ENCODE measurements around the gene HID1. TPM values are rescaled to one million over a fixed set of nuclear protein-coding genes. Genes with fewer than 3 reads are reported as not detected.
"Not testable (repeated sequence)": the region's sequence is repeated elsewhere in the genome, so short reads cannot be mapped to it uniquely, and the experiment has no call there.

The HID1 gene
- total RNA-seq, 1 experiment from 2014 or later: 0.60 TPM

DNA sequence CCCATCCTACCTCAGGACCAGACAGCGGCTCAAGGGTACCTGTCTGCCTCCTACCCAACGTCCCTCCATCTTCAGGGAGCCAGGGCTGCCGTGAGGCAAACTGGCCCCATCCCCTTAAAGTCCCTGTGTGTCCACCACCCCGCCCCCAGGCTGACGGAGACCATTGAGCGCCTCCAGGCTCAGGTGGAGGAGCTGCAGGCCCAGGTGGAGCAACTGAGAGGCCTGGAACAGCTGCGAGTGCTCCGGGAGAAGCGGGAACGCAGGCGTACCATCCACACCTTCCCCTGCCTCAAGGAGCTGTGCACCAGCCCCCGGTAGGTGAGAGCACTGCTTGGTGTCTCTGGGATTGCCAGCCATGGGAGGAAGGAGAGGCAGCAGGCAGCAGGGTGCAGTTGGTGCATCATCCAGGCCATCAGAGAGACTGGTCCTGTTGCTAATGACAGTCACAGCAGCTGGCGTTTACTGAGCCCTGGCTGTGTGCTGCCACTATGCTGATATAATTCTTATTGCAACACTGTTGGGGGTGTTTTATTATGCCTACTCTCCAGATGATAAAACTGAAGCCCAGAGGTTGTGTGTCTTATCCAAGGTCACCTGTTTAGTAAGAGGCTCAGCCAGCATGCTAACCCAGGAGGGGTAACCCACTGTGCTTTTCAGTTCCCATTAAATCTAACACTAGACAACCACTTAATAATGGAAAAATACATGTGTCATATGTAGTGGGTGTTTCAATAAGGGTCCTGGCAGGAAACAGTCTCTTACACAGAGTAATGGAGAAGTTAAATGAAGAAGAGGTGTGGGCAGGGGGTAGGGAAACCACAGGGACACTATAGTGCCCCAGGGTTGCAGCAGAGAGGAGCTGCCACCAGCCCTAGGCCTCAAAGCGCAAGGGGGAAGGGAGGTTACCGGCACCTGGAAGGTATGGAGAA, 29.6 kb upstream of the HID1 start:
- no peak for DNase-seq (ENCODE audit: low read depth)

DNA sequence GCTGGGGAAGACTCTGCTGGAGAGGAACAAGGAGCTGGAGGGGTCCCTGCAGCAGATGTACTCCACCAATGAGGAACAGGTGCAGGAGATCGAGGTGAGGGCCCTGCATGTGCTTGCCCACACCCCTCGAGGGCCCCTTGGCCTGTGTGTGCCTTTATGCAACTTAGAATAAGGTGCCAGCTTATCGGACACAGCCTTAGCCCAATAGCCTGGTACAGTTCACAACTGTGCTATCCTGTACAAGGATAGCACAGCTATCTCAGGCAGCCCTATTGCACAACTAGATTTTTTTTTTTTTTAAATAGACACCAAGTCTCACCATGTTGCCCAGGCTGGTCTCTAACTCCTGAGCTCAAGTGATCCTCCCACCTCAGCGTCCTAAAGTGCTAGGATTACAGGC, 27.0 kb upstream of the HID1 start:
- no peak for DNase-seq (ENCODE audit: low read depth)

DNA sequence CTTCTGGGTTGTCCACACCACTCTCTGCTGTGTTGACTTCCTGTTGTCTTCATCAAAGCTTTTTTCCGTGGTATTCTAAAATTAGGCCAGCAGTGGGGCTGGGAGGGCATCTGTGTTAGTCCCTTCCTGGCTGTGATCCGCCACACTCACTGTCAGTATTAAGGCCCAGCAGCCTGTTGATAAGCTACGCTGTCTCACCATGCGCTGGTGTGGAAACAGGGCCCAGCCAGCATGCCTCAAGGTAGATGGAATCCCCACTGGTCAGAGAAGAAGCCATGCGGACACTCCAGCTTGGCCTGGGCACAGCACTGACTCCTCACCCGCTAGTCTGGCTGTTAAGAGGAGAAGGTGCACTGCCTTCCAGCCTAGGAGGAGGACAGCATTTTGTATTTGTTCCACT, 26.2 kb upstream of the HID1 start:
- DNase-seq (ENCODE audit: low read depth): no peak

DNA sequence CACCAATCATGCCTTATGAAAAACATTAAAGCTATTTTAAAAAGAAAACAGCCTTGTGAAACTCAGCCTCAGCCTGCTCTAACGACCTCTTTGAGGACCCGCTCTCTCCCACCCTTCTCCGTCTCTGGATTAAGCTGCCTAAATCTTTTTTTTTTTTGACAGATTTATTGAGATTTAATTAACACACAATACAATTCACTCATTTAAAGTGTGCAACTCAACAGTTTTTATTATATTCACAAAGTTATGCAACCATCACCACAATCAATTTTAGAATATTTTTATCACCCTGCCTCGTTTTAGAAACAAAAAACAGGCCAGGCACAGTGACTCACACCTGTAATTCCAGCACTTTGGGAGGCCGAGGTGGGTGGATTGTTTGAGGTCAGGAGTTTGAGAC, 23.3 kb upstream of the HID1 start:
- DNase-seq (ENCODE audit: low read depth): no peak

DNA sequence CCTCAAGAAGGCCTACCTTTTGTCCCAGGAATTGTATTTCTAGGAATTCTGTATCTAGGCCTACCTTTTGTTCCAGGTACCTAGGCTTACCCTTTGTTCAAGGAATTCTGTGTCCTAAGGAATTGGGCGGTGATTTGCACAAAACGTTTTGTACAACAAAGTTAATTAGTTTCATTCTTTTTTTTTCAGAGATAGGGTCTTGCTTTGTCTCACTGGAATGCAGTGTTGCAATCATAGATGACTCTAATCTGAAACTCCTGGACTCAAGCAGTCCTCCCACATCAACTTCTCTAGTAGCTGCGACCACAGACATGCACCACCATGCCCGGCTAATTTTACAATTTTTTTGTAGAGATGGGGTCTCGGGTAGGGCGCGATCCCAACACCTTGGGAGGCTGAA, 21.9 kb upstream of the HID1 start:
- DNase-seq (ENCODE audit: low read depth): no peak

DNA sequence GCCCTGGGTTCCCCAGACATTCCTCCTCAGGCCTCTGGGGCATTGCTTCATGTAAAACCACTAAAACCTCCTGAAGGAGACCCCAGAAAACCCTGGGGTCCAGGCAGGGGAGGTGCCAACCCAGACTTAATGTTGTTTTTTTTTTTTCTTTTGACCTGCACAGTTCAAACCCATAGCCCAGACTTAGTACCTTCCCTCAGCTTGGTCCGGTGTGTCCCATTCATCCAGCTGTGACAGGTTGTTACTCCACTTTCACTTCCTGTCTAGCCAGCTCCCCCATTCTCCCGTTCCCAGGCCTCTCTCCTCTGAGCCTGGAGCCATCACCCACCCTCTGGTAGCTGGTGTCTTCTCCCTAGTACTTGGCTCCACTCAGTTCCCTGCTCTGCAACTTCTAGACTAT, 19.7 kb upstream of the HID1 start:
- DNase-seq (ENCODE audit: low read depth): no peak

DNA sequence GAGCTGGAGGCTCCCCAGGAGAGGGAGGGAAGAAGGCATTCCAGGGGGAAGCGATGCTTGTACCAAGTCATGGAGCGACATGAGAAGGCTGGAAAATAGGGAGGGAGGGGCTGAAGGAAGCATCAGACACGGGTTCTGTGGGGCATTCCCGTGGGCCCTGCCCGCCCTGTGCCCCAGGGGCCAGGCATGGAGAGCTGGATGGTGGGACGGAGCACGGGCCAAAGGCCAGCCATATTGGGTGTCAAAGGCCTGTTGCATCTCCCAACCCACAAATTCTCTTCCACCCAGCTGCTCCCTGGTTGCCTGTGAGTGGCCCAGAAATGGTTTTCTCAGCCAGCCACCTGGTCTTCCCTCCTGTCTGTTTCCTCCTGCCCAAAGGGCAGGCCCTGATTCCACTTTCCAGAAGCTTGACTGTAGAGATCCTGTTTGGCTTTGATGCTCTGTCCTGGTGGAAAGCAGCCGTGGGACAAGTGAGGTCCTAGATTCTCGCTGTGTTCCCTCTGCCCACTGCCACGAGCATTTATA, 18.1 kb upstream of the HID1 start:
- DNase-seq (ENCODE audit: low read depth): no peak

DNA sequence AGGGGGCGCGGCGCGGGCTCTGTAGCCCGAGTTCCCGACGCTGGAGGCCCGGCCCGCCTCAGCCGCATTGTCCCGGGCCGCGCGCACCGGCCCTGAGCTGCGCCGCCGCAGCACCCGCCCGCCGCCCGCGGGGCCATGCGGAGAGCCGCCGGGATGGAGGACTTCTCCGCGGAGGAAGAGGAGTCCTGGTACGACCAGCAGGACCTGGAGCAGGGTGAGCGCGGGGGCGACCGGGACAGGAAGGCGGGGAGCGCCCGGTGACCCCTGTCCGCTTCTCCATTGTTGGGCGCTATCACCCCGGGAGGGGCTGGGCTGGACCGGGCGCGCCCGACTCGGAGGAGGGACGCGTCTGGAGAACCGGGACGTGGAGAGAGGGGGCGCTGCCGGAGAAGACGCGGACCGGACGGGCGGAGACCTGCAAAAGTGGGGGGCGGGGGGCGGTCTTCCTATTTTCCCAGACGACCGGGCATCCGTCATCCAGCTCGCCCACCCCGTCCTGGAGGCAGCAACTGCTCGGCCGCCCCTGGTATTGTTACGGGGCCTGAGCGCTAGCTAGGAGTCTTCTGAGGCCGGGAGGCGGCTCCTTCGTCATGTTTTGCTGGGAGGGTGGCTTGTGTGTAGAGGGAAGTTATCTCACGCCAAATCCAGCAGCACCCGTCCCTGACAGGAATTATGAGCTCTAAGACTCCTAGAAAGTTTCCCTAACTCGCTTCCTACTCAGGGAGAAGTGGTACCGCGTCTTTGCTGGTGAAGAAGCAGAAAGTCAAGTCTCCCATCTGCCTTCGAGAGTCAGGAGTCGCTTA, 15.6 kb upstream of the HID1 start:
- peak; percentile 66 for DNase-seq (ENCODE audit: low read depth)

DNA sequence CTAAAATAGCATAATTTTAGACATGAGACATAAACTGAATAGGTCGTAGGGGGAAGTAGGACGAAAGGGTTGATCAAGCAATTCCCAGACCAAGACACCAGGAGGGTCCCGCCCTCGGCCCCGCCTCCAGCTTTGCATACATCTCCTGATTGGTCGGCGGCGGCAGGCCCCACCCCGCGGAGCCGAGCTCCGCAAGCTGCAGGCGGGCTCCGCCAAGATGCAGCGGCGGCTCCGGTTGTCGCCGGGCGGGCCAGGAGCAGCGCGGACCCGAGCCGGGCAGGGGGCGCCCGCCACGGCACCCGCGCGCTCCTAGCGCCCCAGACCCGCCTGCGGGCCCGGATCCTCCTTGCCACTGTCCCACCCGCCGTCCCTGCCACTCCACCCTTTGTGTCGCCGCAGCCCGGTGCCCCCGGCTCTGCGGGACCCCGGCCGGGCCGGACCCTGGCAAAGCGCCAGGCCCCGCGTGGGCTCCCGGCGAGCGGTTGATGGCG, 14.9 kb upstream of the HID1 start, which contains the start of gene CDR2L:
Gene CDR2L, plus strand, starts transcription at position 215 of the 491 bp plus-strand sequence. CDS start 412 bp downstream, outside the sequence.
- peak; percentile 87 for DNase-seq (ENCODE audit: low read depth)

DNA sequence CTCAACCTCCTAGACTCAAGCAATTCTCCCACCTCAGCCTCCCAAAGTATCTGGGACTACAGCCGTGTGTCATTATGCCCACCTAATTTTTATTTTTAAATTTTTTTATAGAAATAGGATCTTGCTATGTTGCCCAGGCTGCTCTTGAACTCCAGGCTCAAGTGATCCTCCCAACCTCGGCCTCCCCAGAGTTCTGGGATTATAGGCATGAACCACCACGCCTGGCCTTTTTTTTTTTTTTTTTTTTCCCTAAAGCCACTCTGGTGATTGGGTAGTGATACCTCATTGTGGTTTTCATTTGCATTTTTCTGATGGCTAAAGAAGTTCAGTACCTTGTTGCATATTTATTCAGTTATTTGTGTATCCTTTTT, 13.6 kb upstream of the HID1 start:
- DNase-seq (ENCODE audit: low read depth): no peak

DNA sequence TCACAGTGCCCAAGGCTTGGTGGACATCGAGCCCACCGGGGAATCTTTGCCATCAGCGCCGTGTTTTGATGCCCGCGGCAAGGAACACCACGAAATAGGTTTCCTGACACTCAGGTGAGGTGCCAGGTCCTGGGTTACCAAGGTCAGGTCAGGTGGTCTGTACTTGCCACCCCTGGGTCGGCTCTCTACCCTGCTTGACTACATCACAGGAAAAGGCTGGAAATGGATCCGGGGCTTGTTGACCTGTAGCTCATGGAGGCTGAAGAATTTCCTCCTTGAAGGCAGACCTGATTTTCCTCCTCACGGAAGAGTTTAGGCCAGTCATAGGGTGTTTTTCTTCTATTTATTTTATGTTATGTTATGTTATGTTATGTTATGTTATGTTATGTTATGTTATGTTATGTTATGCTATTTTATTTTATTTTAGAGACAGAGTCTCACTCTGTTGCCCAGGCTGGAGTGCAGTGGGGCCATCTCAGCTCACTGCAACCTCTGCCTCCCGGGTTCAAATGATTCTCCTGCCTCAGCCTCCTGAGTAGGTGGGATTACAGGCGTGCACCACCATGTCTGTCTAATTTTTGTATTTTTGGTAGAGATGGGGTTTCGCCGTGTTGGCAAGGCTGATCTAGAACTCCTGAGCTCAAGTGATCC, 10.2 kb upstream of the HID1 start:
- not testable (repeated sequence) for DNase-seq (ENCODE audit: low read depth)

DNA sequence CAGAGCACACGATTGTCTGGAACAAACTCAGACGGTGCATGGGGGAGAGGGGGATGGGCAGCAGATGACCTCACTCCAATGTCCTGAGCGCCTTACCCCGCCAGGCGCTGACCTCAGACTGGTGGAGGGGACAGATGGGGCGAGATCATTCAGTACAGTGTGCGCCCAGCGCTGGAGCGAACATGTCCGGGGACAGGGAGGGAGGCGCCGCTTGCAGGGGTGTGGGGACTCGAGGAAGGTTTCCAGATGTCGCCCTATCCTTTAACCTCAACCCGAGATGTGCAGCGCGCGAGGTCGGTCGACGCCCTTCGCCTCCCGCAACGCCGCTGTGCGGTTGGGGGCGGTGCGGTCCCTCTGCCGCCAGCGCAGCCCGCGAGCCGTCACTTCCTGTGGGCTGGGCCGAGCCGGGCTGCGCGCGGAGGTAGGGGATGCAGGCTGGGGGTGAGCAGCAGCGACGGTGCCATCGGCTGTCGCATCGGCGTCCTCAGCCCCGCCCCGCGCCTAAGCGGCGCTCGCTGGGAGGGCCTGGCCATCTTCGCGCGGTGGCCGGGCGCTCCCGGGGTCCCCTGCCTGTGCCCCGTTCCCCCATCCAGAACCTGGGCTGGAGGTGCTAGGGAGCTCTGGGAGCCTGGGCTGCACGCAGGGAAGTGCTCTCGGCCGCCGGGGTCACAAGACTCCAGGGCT, 9.6 kb upstream of the HID1 start:
- peak; percentile 61 for DNase-seq (ENCODE audit: low read depth)

DNA sequence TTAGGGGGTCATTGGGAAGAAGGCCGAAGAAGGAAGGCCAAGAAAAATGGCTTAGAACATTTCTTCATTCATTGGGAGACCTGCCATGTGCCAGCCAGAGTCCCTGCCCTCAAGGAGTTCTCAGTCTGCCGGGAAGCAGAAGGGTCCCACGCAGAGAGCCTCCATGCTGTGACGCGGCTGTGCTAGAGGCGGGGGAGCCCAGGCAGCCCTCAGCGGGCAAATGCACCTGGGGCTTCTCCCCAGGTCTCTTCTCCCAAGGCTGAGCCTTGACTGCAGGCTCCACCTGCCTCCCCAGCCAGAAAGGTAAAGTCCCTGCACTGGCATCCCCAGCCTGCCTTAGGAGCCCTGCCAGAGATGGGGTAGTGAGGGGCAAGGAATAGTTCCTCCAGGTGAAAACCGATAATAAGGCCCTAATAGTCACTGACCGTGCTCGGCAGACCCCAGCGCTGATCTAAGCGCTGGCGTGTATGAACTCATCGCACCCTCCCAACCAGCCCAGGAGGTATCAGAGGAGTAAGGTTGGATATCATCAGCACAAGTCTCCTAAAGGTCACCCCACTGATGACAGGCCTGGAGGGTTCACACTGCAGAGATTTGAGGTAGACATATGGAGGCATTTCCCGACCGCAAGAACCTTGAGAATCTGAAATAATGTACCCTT, 8.9 kb upstream of the HID1 start:
- no peak for DNase-seq (ENCODE audit: low read depth)

DNA sequence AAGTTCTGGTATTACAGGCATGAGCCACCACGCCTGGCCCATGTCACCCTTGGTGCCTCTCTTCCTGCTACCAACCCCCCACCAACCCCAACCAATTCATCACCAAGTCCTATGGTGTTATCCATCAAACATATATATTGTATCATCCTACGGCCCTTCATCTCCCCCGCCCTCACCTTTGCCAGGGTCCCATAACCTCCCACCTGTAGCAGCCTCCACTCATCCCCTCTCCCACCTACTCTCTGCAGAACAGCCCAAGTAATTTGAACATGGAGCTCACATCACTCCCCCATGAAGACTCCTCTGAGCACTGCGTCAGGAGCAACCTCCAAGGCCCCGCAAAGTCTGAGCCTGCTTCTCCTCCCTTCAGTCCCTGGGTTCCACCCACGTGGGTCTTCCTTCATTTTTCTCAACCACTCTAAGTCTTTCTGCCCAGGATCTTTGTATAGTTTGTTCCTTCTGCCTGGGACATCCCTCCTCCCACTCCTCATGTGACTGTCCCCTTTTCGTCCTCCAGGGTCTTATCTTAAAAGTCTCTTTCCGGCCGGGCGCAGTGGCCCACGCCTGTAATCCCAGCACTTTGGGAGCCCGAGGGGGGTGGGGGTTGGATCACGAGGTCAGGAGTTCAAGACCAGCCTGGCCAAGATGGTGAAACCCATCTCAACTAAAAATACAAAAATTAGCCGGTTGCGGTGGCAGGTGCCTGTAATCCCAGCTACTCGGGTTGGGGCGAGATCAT, 7.0 kb upstream of the HID1 start:
- no peak for DNase-seq (ENCODE audit: low read depth)

DNA sequence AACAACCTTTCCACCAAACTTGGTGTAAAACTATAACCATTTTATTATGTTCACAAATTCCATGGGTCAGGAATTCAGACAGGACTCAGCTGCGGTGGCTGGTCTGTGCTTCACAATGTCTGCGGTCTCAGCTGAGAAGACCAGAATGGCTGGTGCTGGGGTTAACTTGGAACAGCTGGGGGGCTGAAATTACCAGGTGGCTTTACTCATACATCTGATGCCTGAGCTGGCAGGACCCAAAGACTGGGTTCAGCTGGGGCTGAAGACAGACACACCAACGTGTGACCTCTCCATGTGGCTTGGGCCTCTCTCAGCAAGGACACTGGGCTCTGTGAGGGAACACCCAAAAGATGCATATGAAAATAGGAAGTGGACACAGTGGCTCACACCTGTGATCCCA, 5.7 kb upstream of the HID1 start:
- DNase-seq (ENCODE audit: low read depth): no peak

DNA sequence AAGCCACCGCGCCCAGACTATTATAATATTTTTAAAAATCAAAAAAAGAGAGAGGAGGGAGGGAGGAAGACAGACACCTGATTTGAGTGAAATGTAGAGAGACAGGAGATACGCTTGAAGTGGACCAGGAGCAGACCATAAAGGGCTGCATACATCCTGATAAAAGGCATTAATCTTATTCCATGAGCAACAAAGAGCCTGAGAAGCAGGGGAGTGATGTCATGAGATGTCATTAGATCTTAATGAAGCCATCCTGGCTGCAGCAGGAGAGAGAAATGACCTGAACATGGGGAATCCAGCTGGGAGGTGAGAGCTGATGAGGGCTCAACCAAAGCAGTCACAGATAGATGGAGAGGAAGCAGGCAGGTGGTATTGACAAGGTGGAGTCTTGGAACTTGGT, 5.2 kb upstream of the HID1 start:
- DNase-seq (ENCODE audit: low read depth): no peak

DNA sequence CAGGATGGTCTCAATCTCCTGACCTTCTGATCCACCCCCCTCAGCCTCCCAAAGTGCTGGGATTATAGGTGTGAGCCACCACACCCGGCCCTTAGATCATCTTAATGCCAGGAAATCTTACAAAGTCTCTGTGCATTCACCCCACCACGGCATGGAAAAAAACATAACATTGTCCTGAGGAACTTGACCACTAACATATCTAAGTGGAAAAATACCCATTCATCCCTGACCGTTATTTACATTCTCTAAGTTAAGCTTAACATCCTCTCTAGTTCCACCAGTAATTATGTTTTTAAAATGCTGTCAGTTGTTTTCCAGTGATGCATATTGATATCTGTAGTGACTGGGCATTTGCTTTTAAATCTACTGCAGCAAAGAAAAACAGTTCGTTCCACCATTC, 3.4 kb upstream of the HID1 start:
- no peak for DNase-seq (ENCODE audit: low read depth)

DNA sequence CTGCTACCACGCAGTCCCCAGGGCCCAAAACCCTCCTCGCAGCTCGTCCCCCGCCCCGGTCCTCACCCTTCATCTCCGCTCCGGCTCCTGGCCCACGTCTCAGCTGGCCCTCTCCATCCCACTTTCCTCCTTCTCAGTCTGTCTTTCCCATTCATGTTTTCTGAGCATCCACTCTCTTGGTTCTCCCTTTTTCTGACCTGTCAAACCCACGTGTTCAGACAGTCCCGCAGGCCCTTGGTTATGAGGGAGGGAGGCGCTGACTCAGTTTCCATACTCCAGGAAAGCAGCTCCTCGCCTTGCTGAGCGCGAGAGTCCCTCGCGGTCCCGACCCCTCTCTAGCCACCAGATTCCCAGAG, 392 bp upstream of the HID1 start:
- no peak for DNase-seq (ENCODE audit: low read depth)

DNA sequence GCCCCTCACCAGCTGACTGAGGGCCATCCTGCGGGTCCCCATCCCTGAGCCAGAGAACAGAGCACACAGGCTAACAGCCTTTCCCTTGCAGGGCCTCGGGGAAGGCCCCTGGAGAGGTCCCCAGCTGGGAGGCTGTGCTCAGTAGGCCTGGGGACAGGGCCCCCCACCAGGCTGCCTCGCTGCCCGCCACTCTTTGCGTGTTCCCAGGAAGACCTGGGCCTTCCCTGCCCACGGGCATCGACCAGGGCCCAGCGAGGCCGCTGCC, 785 bp downstream of the HID1 start:
- DNase-seq (ENCODE audit: low read depth): no peak

DNA sequence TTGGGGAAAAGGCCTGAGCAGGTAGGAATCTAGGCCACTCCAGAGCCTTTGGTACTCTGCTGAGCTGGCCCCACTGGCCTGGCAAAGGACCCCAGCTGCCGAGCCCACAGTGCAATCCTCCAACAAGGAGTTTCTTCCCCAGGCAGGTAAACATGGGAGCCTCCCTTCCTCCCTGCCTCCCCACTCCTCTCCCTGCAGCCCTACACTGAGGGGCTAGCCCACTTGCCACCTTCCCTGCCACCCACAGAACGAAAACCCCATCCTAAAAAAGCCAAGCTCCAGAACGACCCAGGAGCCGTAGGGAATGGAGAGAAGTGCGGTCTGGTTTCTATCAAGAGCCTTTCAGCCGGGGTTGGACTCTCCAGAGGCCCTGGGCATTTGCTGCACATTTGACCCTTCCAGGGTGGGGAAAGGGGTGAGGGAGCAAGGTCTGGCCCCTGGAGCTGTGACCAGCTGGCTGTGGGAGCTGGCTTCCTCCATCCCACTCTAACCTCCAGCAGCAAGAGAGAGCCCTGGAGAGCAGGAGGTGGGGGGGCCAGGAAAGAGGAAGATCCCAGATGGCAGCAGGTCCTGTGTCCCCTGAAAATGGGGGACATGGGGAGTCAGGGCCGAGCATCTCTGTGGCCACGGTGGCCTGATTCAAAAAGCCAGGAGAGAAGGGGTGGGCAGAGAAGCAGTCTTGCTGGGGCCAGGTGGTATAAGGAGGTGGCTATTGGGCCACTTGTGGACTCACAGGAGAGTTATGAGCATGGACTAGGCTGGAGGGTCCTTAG, 1.3 kb downstream of the HID1 start:
- DNase-seq (ENCODE audit: low read depth): no peak
